A549 treated with Mapracorat at 1 μM for 4 hours (cell line): ENCODE data around the gene EDAR. TPM values are rescaled to one million over a fixed set of nuclear protein-coding genes. Genes with fewer than 3 reads are reported as not detected.

Experiments
- total RNA-seq: library from RNA; stranded (reverse); fragments of 200-300 nt; extraction: Qiagen RNA extraction; gene quantifications from 5 replicates; pipeline ENCODE4 v1.2.3, GENCODE V29; 2022

EDAR gene
- 0.03 to 0.12 TPM (median 0.05 TPM) in 3 of 5 replicates, not detected in the others for total RNA-seq

GRCh38 chr2:108988796-108989713 is at the start of gene EDAR:
Gene EDAR, minus strand, starts transcription at chr2:108989220. Its CDS starts 58,206 bp downstream, at chr2:108931014.

Other genes starting within 250 kb of the EDAR start
- gene CCDC138, start 202.4 kb downstream of the EDAR start, total RNA-seq = 6.9 to 9.2 TPM (median 7.6 TPM) in 5 replicates
- gene SH3RF3, start 140.0 kb upstream of the EDAR start, total RNA-seq = 0.46 to 0.61 TPM (median 0.52 TPM) in 5 replicates